Osteoblast (primary cell): ENCODE measurements around the gene ELF1. TPM values are rescaled to one million over a fixed set of nuclear protein-coding genes. Genes with fewer than 3 reads are reported as not detected.
"Not testable (repeated sequence)": the region's sequence is repeated elsewhere in the genome, so short reads cannot be mapped to it uniquely, and the experiment has no call there.

Experiments
- DNase-seq: peaks from one replicate; pipeline ENCODE4 v3.0.0; 2011; ENCODE audit warnings: low spot score, mixed read lengths; ENCODE audit not compliant: insufficient read length; ENCODE audit errors: missing footprints
- H2AFZ ChIP-seq: 2 replicates; pipeline ENCODE4 v1.6.0; 2011; ENCODE audit warnings: mild to moderate bottlenecking, low read length
- H3K27ac ChIP-seq: 2 replicates; pipeline ENCODE4 v1.5.1; 2011; ENCODE audit warnings: mild to moderate bottlenecking, low read depth, low read length, moderate library complexity
- H3K27me3 ChIP-seq: 2 replicates; pipeline ENCODE4 v1.6.0; 2012; ENCODE audit warnings: mild to moderate bottlenecking, control low read depth, inconsistent platforms, low read length, moderate library complexity; ENCODE audit not compliant: insufficient read depth
- H3K36me3 ChIP-seq: 2 replicates; pipeline ENCODE4 v1.5.1; 2011; ENCODE audit warnings: mild to moderate bottlenecking, low read length, control low read depth, moderate library complexity; ENCODE audit not compliant: insufficient read depth
- H3K4me1 ChIP-seq: 2 replicates; pipeline ENCODE4 v1.5.1; 2011; ENCODE audit warnings: mild to moderate bottlenecking, low read length, control low read depth, moderate library complexity; ENCODE audit not compliant: insufficient read depth
- H3K4me2 ChIP-seq: 2 replicates; pipeline ENCODE4 v1.6.0; 2011; ENCODE audit warnings: mild to moderate bottlenecking, low read length; ENCODE audit not compliant: insufficient read depth
- H3K4me3 ChIP-seq: fragments of 200-600 bp; sonication (generic); 3 replicates; pipeline ENCODE4 v1.5.1; 2012; ENCODE audit warnings: mild to moderate bottlenecking, low read length, inconsistent platforms; ENCODE audit not compliant: insufficient read depth
- H3K79me2 ChIP-seq: 2 replicates; pipeline ENCODE4 v1.6.0; 2012; ENCODE audit warnings: mild to moderate bottlenecking, low read length, control low read depth, inconsistent platforms; ENCODE audit not compliant: insufficient read depth
- H3K9me3 ChIP-seq: 2 replicates; pipeline ENCODE4 v1.5.1; 2011; ENCODE audit warnings: low read depth, low read length, control low read depth
- H4K20me1 ChIP-seq: 2 replicates; pipeline ENCODE4 v1.6.0; 2012; ENCODE audit warnings: mild to moderate bottlenecking, low read length, control low read depth; ENCODE audit not compliant: insufficient read depth
- total RNA-seq: library from RNA; depleted of rRNA; stranded (reverse); fragments of >200 nt; gene quantifications from 2 replicates; pipeline ENCODE4 v1.2.3, GENCODE V29; 2012
- TF ChIP-seq, protein P1 (sequence below): IDR thresholded peaks from 2 replicates; pipeline ENCODE4 v1.5.1; 2011; ENCODE audit warnings: mild to moderate bottlenecking, low read depth, low read length, moderate library complexity; ENCODE audit errors: extremely low read depth

Gene ELF1
- total RNA-seq, 1 donor, result 63.0 TPM

- Histone ChIP-seq H3K27ac (peak overlapping the region; percentile 81), H3K4me3 (no peak overlapping the region), H3K4me2 (no peak overlapping the region), H3K27me3 (no peaks in the 10 kb centered on the region), H3K9me3 (no peaks in the 10 kb centered on the region), H3K79me2 (peaks cover 92% of the 10 kb centered on the region), H2AFZ (no peak overlapping the region), H4K20me1 (peaks cover 37% of the 10 kb centered on the region), H3K36me3 (no peaks in the 10 kb centered on the region), H3K4me1 (peaks cover 36% of the 10 kb centered on the region)
- TF ChIP-seq, protein P1, sequence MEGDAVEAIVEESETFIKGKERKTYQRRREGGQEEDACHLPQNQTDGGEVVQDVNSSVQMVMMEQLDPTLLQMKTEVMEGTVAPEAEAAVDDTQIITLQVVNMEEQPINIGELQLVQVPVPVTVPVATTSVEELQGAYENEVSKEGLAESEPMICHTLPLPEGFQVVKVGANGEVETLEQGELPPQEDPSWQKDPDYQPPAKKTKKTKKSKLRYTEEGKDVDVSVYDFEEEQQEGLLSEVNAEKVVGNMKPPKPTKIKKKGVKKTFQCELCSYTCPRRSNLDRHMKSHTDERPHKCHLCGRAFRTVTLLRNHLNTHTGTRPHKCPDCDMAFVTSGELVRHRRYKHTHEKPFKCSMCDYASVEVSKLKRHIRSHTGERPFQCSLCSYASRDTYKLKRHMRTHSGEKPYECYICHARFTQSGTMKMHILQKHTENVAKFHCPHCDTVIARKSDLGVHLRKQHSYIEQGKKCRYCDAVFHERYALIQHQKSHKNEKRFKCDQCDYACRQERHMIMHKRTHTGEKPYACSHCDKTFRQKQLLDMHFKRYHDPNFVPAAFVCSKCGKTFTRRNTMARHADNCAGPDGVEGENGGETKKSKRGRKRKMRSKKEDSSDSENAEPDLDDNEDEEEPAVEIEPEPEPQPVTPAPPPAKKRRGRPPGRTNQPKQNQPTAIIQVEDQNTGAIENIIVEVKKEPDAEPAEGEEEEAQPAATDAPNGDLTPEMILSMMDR, result no peak
- no peak for DNase-seq
Measured at GRCh38 chr13:41052441-41052840, 33.3 kb upstream of the ELF1 start.

GRCh38 chr13:41049480-41050440, 30.6 kb upstream of the ELF1 start:
- no peak overlapping the region for H3K4me2 ChIP-seq
- DNase-seq, result no peak

DNA sequence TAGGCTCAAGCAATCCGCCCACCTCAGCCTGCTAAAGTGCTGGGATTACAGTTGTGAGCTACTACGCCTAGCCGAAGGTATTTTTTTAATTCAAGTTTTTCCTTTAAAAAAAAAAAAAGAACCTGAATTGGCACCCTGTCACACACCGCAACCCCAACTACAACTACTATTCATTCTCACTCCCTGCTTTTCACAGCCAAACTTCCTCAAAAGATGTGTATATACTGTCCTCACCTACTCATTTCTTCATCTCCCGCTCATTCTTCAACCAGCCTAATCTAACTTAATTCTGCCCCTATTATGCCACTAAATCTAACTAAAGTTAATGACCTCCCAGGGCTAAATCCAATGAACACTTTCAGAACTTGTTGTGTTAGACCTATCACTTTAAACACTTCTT, 29.5 kb upstream of the ELF1 start:
- TF ChIP-seq, protein P1, result no peak

More at GRCh38 chr13:41049480-41050440, 30.6 kb upstream of the ELF1 start:
- H3K4me3 ChIP-seq, result no peak overlapping the region
- TF ChIP-seq, protein P1, result no peak
- H2AFZ ChIP-seq, result no peak overlapping the region
- no peaks in the 10 kb centered on the region for H3K27me3 ChIP-seq
- H3K36me3 ChIP-seq, result no peaks in the 10 kb centered on the region
- no peak overlapping the region for H3K27ac ChIP-seq
- peaks cover 20% of the 10 kb centered on the region for H4K20me1 ChIP-seq
- no peaks in the 10 kb centered on the region for H3K9me3 ChIP-seq
- peaks cover 66% of the 10 kb centered on the region for H3K79me2 ChIP-seq
- H3K4me1 ChIP-seq, result peaks cover 30% of the 10 kb centered on the region

GRCh38 chr13:41042419-41042818, 23.3 kb upstream of the ELF1 start:
- Histone ChIP-seq H3K79me2 (peaks cover 38% of the 10 kb centered on the region), H4K20me1 (peaks cover 16% of the 10 kb centered on the region)
- H3K4me3 ChIP-seq, H3K4me1 ChIP-seq, H2AFZ ChIP-seq, H3K27me3 ChIP-seq, H3K4me2 ChIP-seq, H3K9me3 ChIP-seq, DNase-seq, H3K27ac ChIP-seq, H3K36me3 ChIP-seq: not testable (repeated sequence)

More for the DNA sequence above, 29.5 kb upstream of the ELF1 start:
- Histone ChIP-seq H2AFZ (no peak overlapping the region), H3K4me2 (no peak overlapping the region), H3K4me1 (peaks cover 19% of the 10 kb centered on the region), H3K36me3 (no peaks in the 10 kb centered on the region), H3K4me3 (no peak overlapping the region), H3K79me2 (peaks cover 56% of the 10 kb centered on the region), H3K9me3 (no peaks in the 10 kb centered on the region), H3K27me3 (no peaks in the 10 kb centered on the region), H3K27ac (no peak overlapping the region), H4K20me1 (peaks cover 15% of the 10 kb centered on the region)
- DNase-seq, result no peak
